Measurements from ENCODE around the gene SEC14L2.

- TF ChIP-seq CTCF (IDR thresholded peaks at IDR 0.05; ENCODE audit: low read depth, low read length) (no peak), EZH2phosphoT487 (IDR thresholded peaks at IDR 0.05; ENCODE audit: low read depth) (no peak)
These were observed 38.3 kb upstream of the SEC14L2 start for GRCh38 chr22:30358541-30358940.

All from OCI-LY3 (cell line).